Mammary epithelial cell (primary cell): ENCODE data around the gene LAMB4.

ENCODE experiments used
- EZH2 ChIP-seq: IDR thresholded peaks from 2 replicates; pipeline ENCODE4 v1.6.1; 2012; ENCODE audit warnings: low read length, inconsistent platforms, borderline replicate concordance
- TF ChIP-seq, protein P1 (sequence below), 2 donors: IDR thresholded peaks in 1 of 2; conservative IDR thresholded peaks in 1 of 2; 2 replicates each; pipeline ENCODE4 v1.5.1; 2011 to 2012; ENCODE audit warnings: inconsistent platforms in 2 of 2, low read length in 2 of 2, mild to moderate bottlenecking in 2 of 2, control low read depth in 1 of 2, low read depth in 1 of 2; ENCODE audit not compliant: insufficient read depth in 1 of 2; ENCODE audit errors: extremely low read depth in 1 of 2

- TF ChIP-seq, protein P1, sequence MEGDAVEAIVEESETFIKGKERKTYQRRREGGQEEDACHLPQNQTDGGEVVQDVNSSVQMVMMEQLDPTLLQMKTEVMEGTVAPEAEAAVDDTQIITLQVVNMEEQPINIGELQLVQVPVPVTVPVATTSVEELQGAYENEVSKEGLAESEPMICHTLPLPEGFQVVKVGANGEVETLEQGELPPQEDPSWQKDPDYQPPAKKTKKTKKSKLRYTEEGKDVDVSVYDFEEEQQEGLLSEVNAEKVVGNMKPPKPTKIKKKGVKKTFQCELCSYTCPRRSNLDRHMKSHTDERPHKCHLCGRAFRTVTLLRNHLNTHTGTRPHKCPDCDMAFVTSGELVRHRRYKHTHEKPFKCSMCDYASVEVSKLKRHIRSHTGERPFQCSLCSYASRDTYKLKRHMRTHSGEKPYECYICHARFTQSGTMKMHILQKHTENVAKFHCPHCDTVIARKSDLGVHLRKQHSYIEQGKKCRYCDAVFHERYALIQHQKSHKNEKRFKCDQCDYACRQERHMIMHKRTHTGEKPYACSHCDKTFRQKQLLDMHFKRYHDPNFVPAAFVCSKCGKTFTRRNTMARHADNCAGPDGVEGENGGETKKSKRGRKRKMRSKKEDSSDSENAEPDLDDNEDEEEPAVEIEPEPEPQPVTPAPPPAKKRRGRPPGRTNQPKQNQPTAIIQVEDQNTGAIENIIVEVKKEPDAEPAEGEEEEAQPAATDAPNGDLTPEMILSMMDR (conservative IDR thresholded peaks at IDR 0.05 in 1 of 2, IDR thresholded peaks at IDR 0.05 in 1 of 2; ENCODE audit: extremely low read depth in 1 of 2, insufficient read depth in 1 of 2, low read depth in 1 of 2, low read length in 2 of 2): no peak
- TF ChIP-seq EZH2: no peak
Measured at GRCh38 chr7:108088729-108089128, 41.4 kb downstream of the LAMB4 start.
